Neuronal stem cell (in vitro differentiated cells): Measurements from ENCODE around the gene ZDHHC3.
A peak's percentile ranks its signal among the peaks of the same experiment; 100 is the strongest.

Source experiments
- DNase-seq: peaks from one replicate; pipeline ENCODE4 v3.0.0-alpha.2; 2013; ENCODE audit warnings: low spot score
- H2AFZ ChIP-seq: one replicate; pipeline ENCODE4 v1.6.1; 2013; ENCODE audit warnings: mild to moderate bottlenecking, low read length, inconsistent platforms
- H2AK5ac ChIP-seq: 2 replicates; pipeline ENCODE4 v1.6.1; 2013; ENCODE audit warnings: low read depth, mild to moderate bottlenecking, inconsistent platforms, low read length, moderate library complexity, mixed read lengths
- H2BK120ac ChIP-seq: 2 replicates; pipeline ENCODE4 v1.6.1; 2013; ENCODE audit warnings: low read depth, mild to moderate bottlenecking, inconsistent platforms, low read length, moderate library complexity, mixed read lengths
- H2BK12ac ChIP-seq: one replicate; pipeline ENCODE4 v1.6.1; 2013; ENCODE audit warnings: low read length, inconsistent platforms
- H2BK15ac ChIP-seq: 2 replicates; pipeline ENCODE4 v1.6.1; 2013; ENCODE audit warnings: mild to moderate bottlenecking, low read length, inconsistent platforms, mixed read lengths
- H2BK5ac ChIP-seq: one replicate; pipeline ENCODE4 v1.6.1; 2013; ENCODE audit warnings: inconsistent platforms, mild to moderate bottlenecking, low read length, moderate library complexity
- H3K14ac ChIP-seq: one replicate; pipeline ENCODE4 v1.6.1; 2013; ENCODE audit warnings: low read length, inconsistent platforms
- H3K18ac ChIP-seq: 2 replicates; pipeline ENCODE4 v1.6.1; 2013; ENCODE audit warnings: low read length, inconsistent platforms
- H3K23ac ChIP-seq: 2 replicates; pipeline ENCODE4 v1.6.1; 2013; ENCODE audit warnings: low read depth, mild to moderate bottlenecking, mixed read lengths, low read length, inconsistent platforms; ENCODE audit not compliant: poor library complexity
- H3K27ac ChIP-seq: replicated peaks from 3 replicates; pipeline ENCODE4 v1.5.1; 2013; ENCODE audit warnings: low read length, inconsistent platforms
- H3K27me3 ChIP-seq, 3 experiments: 2 replicates each; pipeline ENCODE4 v1.6.1; 2013; ENCODE audit warnings: low read length in 3 of 3, mild to moderate bottlenecking in 2 of 3, inconsistent platforms in 1 of 3, low read depth in 1 of 3, mixed read lengths in 1 of 3, moderate library complexity in 1 of 3; ENCODE audit not compliant: control insufficient read depth in 3 of 3, insufficient read depth in 3 of 3
- H3K36me3 ChIP-seq, 2 donors: replicated peaks in 1 of 2; 2 replicates each; pipeline ENCODE4 v1.6.1; 2013; ENCODE audit warnings: low read length in 2 of 2; ENCODE audit not compliant: control insufficient read depth in 2 of 2, insufficient read depth in 2 of 2
- H3K4ac ChIP-seq: 2 replicates; pipeline ENCODE4 v1.6.1; 2013; ENCODE audit warnings: inconsistent platforms, mild to moderate bottlenecking, low read length, moderate library complexity
- H3K4me1 ChIP-seq, 2 donors: 1 replicate in 1 of 2; 2 replicates in 1 of 2; pipeline ENCODE4 v1.6.1; 2013; ENCODE audit warnings: low read length in 2 of 2, low read depth in 1 of 2; ENCODE audit not compliant: control insufficient read depth in 2 of 2, insufficient read depth in 1 of 2
- H3K4me2 ChIP-seq: one replicate; pipeline ENCODE4 v1.6.1; 2013; ENCODE audit warnings: mild to moderate bottlenecking, low read length, inconsistent platforms; ENCODE audit not compliant: insufficient read depth, poor library complexity, severe bottlenecking
- H3K4me3 ChIP-seq, 2 donors: 2 replicates each; pipeline ENCODE4 v1.5.1; 2013; ENCODE audit warnings: low read length in 2 of 2, mild to moderate bottlenecking in 2 of 2, inconsistent platforms in 1 of 2, moderate library complexity in 1 of 2
- H3K79me1 ChIP-seq: one replicate; pipeline ENCODE4 v1.6.1; 2013; ENCODE audit warnings: low read depth, mild to moderate bottlenecking, inconsistent platforms, low read length, moderate library complexity
- H3K9ac ChIP-seq: one replicate; pipeline ENCODE4 v1.6.1; 2013; ENCODE audit warnings: mild to moderate bottlenecking, low read depth, low read length, inconsistent platforms; ENCODE audit not compliant: poor library complexity
- H3K9me3 ChIP-seq, 2 donors: replicated peaks in 1 of 2; 2 replicates each; pipeline versions ENCODE3 to v1.6.1; 2013; ENCODE audit warnings: low read length in 2 of 2, mild to moderate bottlenecking in 2 of 2, inconsistent platforms in 1 of 2, low read depth in 1 of 2, mixed read lengths in 1 of 2, moderate library complexity in 1 of 2; ENCODE audit not compliant: control insufficient read depth in 2 of 2, insufficient read depth in 1 of 2
- H4K8ac ChIP-seq: one replicate; pipeline ENCODE4 v1.6.1; 2013; ENCODE audit warnings: low read depth, mild to moderate bottlenecking, inconsistent platforms, low read length, moderate library complexity
- H4K91ac ChIP-seq: one replicate; pipeline ENCODE4 v1.6.1; 2013; ENCODE audit warnings: low read length, low read depth, mild to moderate bottlenecking, inconsistent platforms; ENCODE audit not compliant: poor library complexity
- WGBS, 2 donors: extraction: QIAGEN DNeasy Blood & Tissue Kit; methylation state at CpG; one replicate each; pipeline ENCODE4 v1.1.7; 2013; ENCODE audit warnings: missing lambda C conversion rate in 2 of 2, mixed read lengths in 1 of 2; ENCODE audit not compliant: insufficient read length in 2 of 2, insufficient replicate concordance in 1 of 2; ENCODE audit errors: extremely low coverage in 2 of 2; 5-methylcytosine and 5-hydroxymethylcytosine counted together

ZDHHC3 gene

DNA sequence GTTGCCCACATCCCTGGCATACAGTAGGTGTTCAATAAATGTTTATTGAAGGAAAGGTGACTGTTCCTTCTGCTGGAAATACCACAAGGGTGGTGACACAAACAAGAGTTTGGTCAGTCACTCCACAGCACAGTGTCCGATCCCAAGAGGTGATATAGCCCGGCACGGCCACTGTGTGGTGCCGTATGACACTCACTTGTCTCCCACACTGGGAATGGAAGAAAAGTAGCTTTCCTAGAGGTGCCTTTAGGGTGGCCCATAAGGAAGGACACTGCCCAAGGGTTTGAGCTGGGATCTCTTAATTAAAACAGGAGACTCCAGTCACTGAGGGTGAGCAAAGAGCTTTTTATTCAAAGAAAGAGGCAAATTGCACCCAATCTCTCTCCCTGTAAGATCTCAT, 61.0 kb downstream of the ZDHHC3 start:
- peaks cover 0 to 6% of the 10 kb centered on the region in 2 donors for H3K9me3 ChIP-seq
- H4K8ac ChIP-seq: no peak overlapping the region
- no peak overlapping the region for H2BK5ac ChIP-seq
- no peak for DNase-seq
- H2BK120ac ChIP-seq: no peak overlapping the region
- H3K27ac ChIP-seq: no peak overlapping the region
- peaks cover 2 to 14% of the 10 kb centered on the region in 2 donors for H3K36me3 ChIP-seq
- H2AFZ ChIP-seq: no peak overlapping the region
- no peak overlapping the region for H3K14ac ChIP-seq
- H2AK5ac ChIP-seq: no peak overlapping the region
- no peak overlapping the region for H3K23ac ChIP-seq
- H2BK15ac ChIP-seq: no peak overlapping the region
- WGBS, 2 donors: no CpG with 5 or more reads among the region's 4 CpGs
- no peak overlapping the region for H3K4me2 ChIP-seq
- no peak overlapping the region for H3K4ac ChIP-seq
- no peak overlapping the region for H3K9ac ChIP-seq
- H3K4me3 ChIP-seq: no peak overlapping the region
- H3K4me1 ChIP-seq: peaks cover 0 to 2% of the 10 kb centered on the region in 2 donors
- no peak overlapping the region for H4K91ac ChIP-seq
- no peaks in the 10 kb centered on the region for H3K79me1 ChIP-seq
- H3K18ac ChIP-seq: no peak overlapping the region
- no peak overlapping the region for H2BK12ac ChIP-seq
- H3K27me3 ChIP-seq: no peaks in the 10 kb centered on the region

DNA sequence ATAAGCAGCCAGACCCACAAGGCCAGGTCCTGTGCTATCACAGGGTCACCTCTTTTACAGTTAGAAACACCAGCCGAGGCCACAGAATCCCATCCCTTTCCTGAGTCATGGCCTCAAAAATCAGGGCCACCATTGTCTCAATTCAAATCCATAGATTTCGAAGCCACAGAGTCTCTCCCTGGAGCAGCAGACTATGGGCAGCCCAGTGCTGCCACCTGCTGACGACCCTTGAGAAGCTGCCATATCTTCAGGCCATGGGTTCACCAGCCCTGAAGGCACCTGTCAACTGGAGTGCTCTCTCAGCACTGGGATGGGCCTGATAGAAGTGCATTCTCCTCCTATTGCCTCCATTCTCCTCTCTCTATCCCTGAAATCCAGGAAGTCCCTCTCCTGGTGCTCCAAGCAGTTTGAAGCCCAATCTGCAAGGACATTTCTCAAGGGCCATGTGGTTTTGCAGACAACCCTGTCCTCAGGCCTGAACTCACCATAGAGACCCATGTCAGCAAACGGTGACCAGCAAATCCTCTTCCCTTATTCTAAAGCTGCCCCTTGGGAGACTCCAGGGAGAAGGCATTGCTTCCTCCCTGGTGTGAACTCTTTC, 62.0 kb downstream of the ZDHHC3 start:
- Histone ChIP-seq H3K36me3 (peaks cover 0 to 14% of the 10 kb centered on the region in 2 donors), H2AK5ac (no peak overlapping the region), H4K91ac (no peak overlapping the region), H3K4me2 (no peak overlapping the region), H3K9ac (no peak overlapping the region), H3K9me3 (peaks cover 0 to 6% of the 10 kb centered on the region in 2 donors), H3K4me1 (peaks cover 0 to 2% of the 10 kb centered on the region in 2 donors), H3K23ac (no peak overlapping the region), H2BK5ac (no peak overlapping the region), H3K79me1 (no peaks in the 10 kb centered on the region), H3K18ac (no peak overlapping the region), H3K27me3 (no peaks in the 10 kb centered on the region), H2BK15ac (no peak overlapping the region), H3K4me3 (no peak overlapping the region), H4K8ac (no peak overlapping the region), H3K14ac (no peak overlapping the region), H3K4ac (no peak overlapping the region), H2AFZ (no peak overlapping the region), H3K27ac (no peak overlapping the region), H2BK120ac (no peak overlapping the region), H2BK12ac (no peak overlapping the region)
- DNase-seq: peak; percentile 63
- no CpG with 5 or more reads among the region's 4 CpGs for WGBS, 2 donors

DNA sequence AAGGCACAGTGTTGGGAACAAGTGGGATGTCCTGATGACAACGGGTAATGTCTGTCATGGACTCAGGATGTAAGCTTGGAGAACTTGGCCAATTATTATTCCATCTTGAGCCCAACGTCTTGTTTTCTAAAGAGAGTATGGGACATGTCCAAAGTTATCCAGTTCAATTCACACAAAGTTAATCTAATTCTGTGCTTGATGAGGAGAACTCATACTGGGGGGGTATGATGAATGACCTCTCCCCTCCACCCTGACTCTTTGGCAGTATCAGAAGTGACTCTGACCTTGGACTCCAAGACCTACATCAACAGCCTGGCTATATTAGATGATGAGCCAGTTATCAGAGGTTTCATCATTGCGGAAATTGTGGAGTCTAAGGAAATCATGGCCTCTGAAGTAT, 65.3 kb downstream of the ZDHHC3 start:
- Histone ChIP-seq H2BK15ac (no peak overlapping the region), H3K4me3 (no peak overlapping the region), H3K9ac (no peak overlapping the region), H2BK5ac (no peak overlapping the region), H3K27me3 (no peaks in the 10 kb centered on the region), H3K9me3 (peaks cover 6 to 8% of the 10 kb centered on the region in 2 donors), H2BK12ac (no peak overlapping the region), H2AK5ac (no peak overlapping the region), H2BK120ac (no peak overlapping the region), H3K36me3 (no peaks in the 10 kb centered on the region), H4K8ac (no peak overlapping the region), H3K79me1 (no peaks in the 10 kb centered on the region), H3K18ac (no peak overlapping the region), H3K4me1 (no peaks in the 10 kb centered on the region), H3K14ac (no peak overlapping the region), H3K4me2 (no peak overlapping the region), H3K23ac (no peak overlapping the region), H2AFZ (no peak overlapping the region), H3K27ac (no peak overlapping the region), H4K91ac (no peak overlapping the region), H3K4ac (no peak overlapping the region)
- WGBS, 2 donors: no CpG with 5 or more reads among the region's 3 CpGs
- DNase-seq: no peak

DNA sequence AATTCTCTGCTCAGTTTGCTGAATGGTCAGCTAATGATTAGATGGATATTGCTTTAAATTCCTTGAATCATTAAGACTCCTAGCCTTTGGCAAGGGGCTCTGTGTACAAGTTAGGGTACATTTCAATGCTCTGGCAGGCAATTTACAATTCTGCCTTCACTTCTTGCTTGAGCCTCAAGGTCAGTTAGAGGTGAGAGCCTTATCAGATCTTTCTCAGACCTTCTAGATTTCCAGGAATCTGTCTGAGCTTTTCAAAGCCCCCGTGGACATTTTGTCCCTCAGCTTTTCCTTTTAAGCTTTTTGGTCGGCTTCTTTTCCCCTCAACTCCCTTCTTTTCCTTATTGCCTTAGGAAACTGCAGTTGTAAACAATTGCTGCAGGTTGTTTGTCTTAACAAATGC, 66.9 kb downstream of the ZDHHC3 start:
- Histone ChIP-seq H4K91ac (no peak overlapping the region), H3K4ac (no peak overlapping the region), H3K27ac (no peak overlapping the region), H2BK120ac (no peak overlapping the region), H3K27me3 (no peaks in the 10 kb centered on the region), H3K23ac (no peak overlapping the region), H3K9ac (no peak overlapping the region), H2AFZ (no peak overlapping the region), H3K14ac (no peak overlapping the region), H2AK5ac (no peak overlapping the region), H3K4me2 (no peak overlapping the region), H3K9me3 (peaks cover 6 to 12% of the 10 kb centered on the region in 2 donors), H3K4me3 (no peak overlapping the region), H3K18ac (no peak overlapping the region), H2BK12ac (no peak overlapping the region), H2BK15ac (no peak overlapping the region), H3K36me3 (no peaks in the 10 kb centered on the region), H3K79me1 (no peaks in the 10 kb centered on the region), H2BK5ac (no peak overlapping the region), H3K4me1 (no peaks in the 10 kb centered on the region), H4K8ac (no peak overlapping the region)
- no CpG with 5 or more reads among the region's 2 CpGs for WGBS, 2 donors
- DNase-seq: no peak
